CD8-positive, alpha-beta memory T cell (primary cell): Measurements from ENCODE around the gene SDR39U1. TPM values are rescaled to one million over a fixed set of nuclear protein-coding genes. Genes with fewer than 3 reads are reported as not detected.
"Not testable (repeated sequence)": the region's sequence is repeated elsewhere in the genome, so short reads cannot be mapped to it uniquely, and the experiment has no call there.

Experiments used
- CTCF ChIA-PET: fragments of 350-600 bp; sonication (Branson Sonifier 250); formaldehyde crosslinking; loops from one replicate; lab custom pipeline; 2021; ENCODE audit warnings: antibody characterized with exemption; lab: Charles Lee
- POLR2A ChIA-PET: fragments of 350-600 bp; sonication (Branson Sonifier 250); formaldehyde crosslinking; loops from one replicate; lab custom pipeline; 2021; ENCODE audit warnings: antibody characterized with exemption; lab: Charles Lee
- DNase-seq, 5 donors: peaks; one replicate each; pipeline versions ENCODE4 v3.0.0 to v3.0.0-alpha.2; 2020 to 2022; ENCODE audit warnings: mixed read lengths in 1 of 5
- H3K27ac ChIP-seq: one replicate; pipeline ENCODE4 v1.7.0; 2013; ENCODE audit warnings: low read depth, mild to moderate bottlenecking, low read length, moderate library complexity
- H3K27me3 ChIP-seq: 2 replicates; pipeline ENCODE4 v1.7.0; 2013; ENCODE audit warnings: low read length, mild to moderate bottlenecking; ENCODE audit not compliant: insufficient read depth, poor library complexity, severe bottlenecking
- H3K36me3 ChIP-seq: 2 replicates; pipeline ENCODE4 v1.7.0; 2013; ENCODE audit warnings: mild to moderate bottlenecking, low read length, moderate library complexity; ENCODE audit not compliant: insufficient read depth
- H3K4me1 ChIP-seq: 2 replicates; pipeline ENCODE4 v1.7.0; 2013; ENCODE audit warnings: mild to moderate bottlenecking, low read length, moderate library complexity; ENCODE audit not compliant: insufficient read depth
- H3K4me3 ChIP-seq: 2 replicates; pipeline ENCODE4 v1.7.0; 2013; ENCODE audit warnings: mild to moderate bottlenecking, low read length
- H3K9me3 ChIP-seq: 2 replicates; pipeline ENCODE4 v1.7.0; 2013; ENCODE audit warnings: mild to moderate bottlenecking, low read length
- H3K27ac Mint-ChIP-seq, 8 donors: one replicate each; pipeline ENCODE4 v1.8.0; 2020 to 2021; ENCODE audit warnings: mixed read lengths in 8 of 8, mild to moderate bottlenecking in 6 of 8, inconsistent platforms in 3 of 8, moderate library complexity in 3 of 8
- H3K27me3 Mint-ChIP-seq, 2 donors: one replicate each; pipeline ENCODE4 v1.8.0; 2020 to 2021; ENCODE audit warnings: mixed read lengths in 2 of 2, mild to moderate bottlenecking in 1 of 2, moderate library complexity in 1 of 2
- H3K36me3 Mint-ChIP-seq, 3 donors: one replicate each; pipeline ENCODE4 v1.8.0; 2020 to 2021; ENCODE audit warnings: mixed read lengths in 3 of 3, inconsistent platforms in 1 of 3, mild to moderate bottlenecking in 1 of 3
- H3K4me1 Mint-ChIP-seq, 3 donors: one replicate each; pipeline ENCODE4 v1.8.0; 2020 to 2021; ENCODE audit warnings: mixed read lengths in 3 of 3, inconsistent platforms in 1 of 3, mild to moderate bottlenecking in 1 of 3
- H3K4me3 Mint-ChIP-seq, 7 donors: one replicate each; pipeline ENCODE4 v1.8.0; 2020 to 2021; ENCODE audit warnings: mixed read lengths in 7 of 7, mild to moderate bottlenecking in 6 of 7, moderate library complexity in 4 of 7, inconsistent platforms in 2 of 7
- H3K9me3 Mint-ChIP-seq, 5 donors: one replicate each; pipeline ENCODE4 v1.8.0; 2020 to 2022; ENCODE audit warnings: mixed read lengths in 5 of 5, mild to moderate bottlenecking in 3 of 5, moderate library complexity in 2 of 5, inconsistent platforms in 1 of 5
- polyA plus RNA-seq: library from polyadenylated mRNA; unstranded; fragments of 300-500 nt; fragmentation: Illumina TruSeq; gene quantifications from one replicate; pipeline ENCODE4 v1.2.3, GENCODE V29; 2021
- total RNA-seq, 2 experiments: library from RNA; stranded (reverse); gene quantifications; one replicate each; pipeline ENCODE4 v1.2.3, GENCODE V29; 2021

Gene SDR39U1
- total RNA-seq (10 to 100 TPM; 58.1 to 59.6 TPM), polyA plus RNA-seq (67.7 TPM)

- H3K9me3 ChIP-seq = no peaks in the 10 kb centered on the region
- Mint-ChIP-seq H3K4me3 (peak within 1 kb of the TSS; percentile 88 to 99 (median 96)), H3K36me3 (peaks cover 0 to 51% (median 14%) of the 10 kb centered on the region in 3 donors), H3K27me3 (peaks cover 0 to 4% of the 10 kb centered on the region in 2 donors), H3K27ac (peak within 1 kb of the TSS; percentile 93 to 99 (median 98)), H3K4me1 (peaks cover 34 to 54% (median 48%) of the 10 kb centered on the region in 3 donors), H3K9me3 (no peaks in the 10 kb centered on the region)
- peaks cover 29% of the 10 kb centered on the region for H3K36me3 ChIP-seq
- H3K4me3 ChIP-seq = peak within 1 kb of the TSS; percentile 96
- POLR2A ChIA-PET = interaction anchor here (0.6 to 3.1 kb wide), 10 partner anchors 12 to 1348 kb away, joined by 3 to 54 read pairs (median 4); partner anchors contain the start of genes ACIN1, CBLN3, KHNYN and NYNRIN
- CTCF ChIA-PET = interaction anchor here (1.0 to 22.1 kb wide), 7 partner anchors 11 to 327 kb away, joined by 3 to 486 read pairs (median 4); partner anchors contain the start of genes ADCY4, CBLN3, CIDEB and DCAF11
- DNase-seq = peak; percentile 93 to 99 (median 96)
- peaks cover 25% of the 10 kb centered on the region for H3K4me1 ChIP-seq
- peak within 1 kb of the TSS; percentile 97 for H3K27ac ChIP-seq
- no peaks in the 10 kb centered on the region for H3K27me3 ChIP-seq
Observed at GRCh38 chr14:24442240-24443052, at the start of gene SDR39U1. TSS of gene SDR39U1 (minus strand) at chr14:24442776. CDS start at chr14:24442769, 7 bp downstream.

DNA sequence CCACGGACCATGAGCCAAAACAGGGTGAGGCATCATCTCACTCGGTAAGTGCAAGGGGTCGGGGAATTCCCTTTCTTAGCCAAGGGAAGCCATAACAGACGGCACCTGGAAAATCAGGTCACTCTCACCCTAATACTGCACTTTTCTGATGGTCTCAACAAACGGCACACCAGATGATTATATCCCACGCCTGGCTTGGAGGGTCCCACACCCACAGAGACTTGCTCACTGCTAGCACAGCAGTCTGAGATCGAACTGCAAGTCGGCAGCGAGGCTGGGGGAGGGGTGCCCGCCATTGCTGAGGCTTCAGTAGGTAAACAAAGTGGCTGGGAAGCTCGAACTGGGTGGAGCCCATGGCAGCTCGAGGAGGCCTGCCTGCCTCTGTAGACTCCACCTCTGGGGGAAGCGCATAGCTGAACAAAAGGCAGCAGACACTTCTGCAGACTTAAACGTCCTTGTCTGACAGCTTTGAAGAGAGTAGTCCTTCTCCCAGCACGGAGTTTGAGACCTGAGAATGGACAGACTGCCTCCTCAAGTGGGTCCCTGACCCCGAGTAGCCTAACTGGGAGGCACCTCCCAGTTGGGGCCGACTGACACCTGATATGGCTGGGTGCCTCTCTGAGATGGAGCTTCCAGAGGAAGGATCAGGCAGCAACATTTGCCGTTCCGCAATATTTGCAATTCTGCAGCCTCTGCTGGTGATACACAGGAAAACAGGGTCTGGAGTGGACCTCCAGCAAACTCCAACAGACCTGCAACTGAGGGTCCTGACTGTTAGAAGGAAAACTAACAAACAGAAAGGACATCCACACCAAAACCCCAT is 49.2 kb upstream of the SDR39U1 start:
- H3K4me3 Mint-ChIP-seq, H3K27ac Mint-ChIP-seq, H3K4me1 ChIP-seq, H3K4me3 ChIP-seq, H3K36me3 ChIP-seq, H3K9me3 ChIP-seq, POLR2A ChIA-PET, H3K9me3 Mint-ChIP-seq, H3K27ac ChIP-seq, H3K4me1 Mint-ChIP-seq, DNase-seq, H3K27me3 ChIP-seq: not testable (repeated sequence)
- peaks cover 7 to 24% of the 10 kb centered on the region in 2 donors for H3K27me3 Mint-ChIP-seq
- CTCF ChIA-PET = interaction anchor here (0.9 kb wide), 1 partner anchor 218 kb away, joined by 3 read pairs; no protein-coding TSS in a partner anchor
- H3K36me3 Mint-ChIP-seq = peaks cover 0 to 14% (median 0%) of the 10 kb centered on the region in 3 donors

- Mint-ChIP-seq H3K27ac (peak overlapping the region in 6 of 8 donors; percentile 2 to 85 (median 66)), H3K9me3 (no peaks in the 10 kb centered on the region), H3K4me1 (peaks cover 22 to 26% (median 22%) of the 10 kb centered on the region in 3 donors), H3K4me3 (peak overlapping the region in 2 of 7 donors; percentile 27 to 34), H3K36me3 (no peaks in the 10 kb centered on the region), H3K27me3 (no peaks in the 10 kb centered on the region)
- DNase-seq = peak in 1 of 5 donors; percentile 9
- Histone ChIP-seq H3K36me3 (no peaks in the 10 kb centered on the region), H3K4me1 (peaks cover 19% of the 10 kb centered on the region), H3K4me3 (no peak overlapping the region), H3K27ac (no peak overlapping the region), H3K9me3 (no peaks in the 10 kb centered on the region), H3K27me3 (no peaks in the 10 kb centered on the region)
- POLR2A ChIA-PET = no interaction called here
- CTCF ChIA-PET = interaction anchor here (0.9 kb wide), 1 partner anchor 20 kb away, joined by 3 read pairs; no protein-coding TSS in a partner anchor
Observed at GRCh38 chr14:24483604-24484252, 41.2 kb upstream of the SDR39U1 start.

DNA sequence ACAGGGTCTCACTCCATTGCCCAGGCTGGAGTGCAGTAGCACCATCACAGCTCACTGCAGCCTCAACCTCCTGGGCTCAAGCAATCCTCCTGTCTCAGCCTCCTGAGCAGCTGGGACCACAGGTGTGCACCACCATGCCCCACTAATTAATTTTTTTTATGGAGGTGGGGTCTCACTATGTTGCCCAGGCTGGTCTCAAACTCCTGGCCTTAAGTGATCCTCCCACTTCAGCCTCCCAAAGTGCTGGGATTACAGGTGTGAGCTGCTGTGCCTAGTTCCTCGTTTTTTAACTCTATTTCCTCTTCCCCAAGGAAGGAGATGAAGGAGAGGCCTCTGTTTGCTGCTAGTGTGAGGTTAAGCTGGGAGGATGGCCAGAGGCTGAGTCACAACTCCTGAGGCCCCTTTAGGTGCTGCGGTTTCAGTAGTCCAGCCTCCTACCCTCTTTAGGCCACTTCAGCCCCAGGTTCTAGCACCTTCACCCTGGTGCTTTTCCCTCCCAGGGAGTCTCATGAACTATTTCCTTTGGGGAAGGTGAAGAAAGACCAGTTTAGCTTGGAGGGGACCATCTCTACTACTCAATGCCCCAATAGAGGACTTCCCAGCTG is 40.2 kb upstream of the SDR39U1 start:
- H3K36me3 Mint-ChIP-seq, H3K27me3 Mint-ChIP-seq, H3K9me3 ChIP-seq, H3K4me3 ChIP-seq, H3K4me3 Mint-ChIP-seq, DNase-seq, H3K27me3 ChIP-seq, POLR2A ChIA-PET, H3K36me3 ChIP-seq, H3K9me3 Mint-ChIP-seq, H3K27ac ChIP-seq: not testable (repeated sequence)
- peaks cover 19% of the 10 kb centered on the region for H3K4me1 ChIP-seq
- Mint-ChIP-seq H3K4me1 (peaks cover 22 to 26% (median 22%) of the 10 kb centered on the region in 3 donors), H3K27ac (peak overlapping the region in 1 of 8 donors; percentile 63)
- CTCF ChIA-PET = interaction anchor here (1.7 kb wide), 1 partner anchor 8 kb away, joined by 4 read pairs; no protein-coding TSS in a partner anchor

DNA sequence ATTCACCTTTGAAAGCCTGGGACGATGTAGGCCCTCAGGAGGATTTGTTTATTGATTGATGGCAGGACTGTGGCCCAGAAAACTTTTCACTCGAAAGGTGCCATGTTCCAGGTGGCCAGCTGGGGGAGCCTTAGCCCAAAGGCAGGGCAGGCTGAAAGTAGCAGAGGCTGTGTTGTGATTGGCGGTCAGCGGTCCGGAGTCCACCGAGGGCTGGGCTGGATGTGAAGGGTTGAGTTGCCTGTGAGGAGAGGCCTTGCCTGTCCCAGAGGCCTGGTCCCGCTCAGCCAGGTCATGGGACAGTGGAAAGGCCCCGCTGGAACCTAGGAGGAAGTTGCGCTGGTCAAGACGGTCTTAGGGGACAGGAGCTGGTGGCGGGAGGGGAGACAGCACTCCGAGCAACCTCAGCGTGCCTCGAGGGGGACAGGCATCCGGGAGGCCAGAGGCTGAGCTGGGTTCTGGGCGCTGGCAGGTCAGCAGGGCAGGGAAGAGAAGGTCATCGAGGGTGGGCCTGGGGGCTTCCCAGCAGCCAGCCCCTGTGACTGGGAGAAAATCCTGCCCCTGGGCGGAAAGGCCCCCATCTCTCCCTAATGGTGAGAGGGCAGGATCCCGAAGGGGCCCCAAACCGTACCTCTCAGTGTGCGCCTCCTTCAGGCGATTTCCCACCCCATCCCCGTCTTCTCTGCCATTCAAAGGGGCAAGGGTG is 39.2 kb upstream of the SDR39U1 start:
- Histone ChIP-seq H3K4me1 (peaks cover 19% of the 10 kb centered on the region), H3K36me3 (no peaks in the 10 kb centered on the region), H3K27ac (no peak overlapping the region), H3K9me3 (no peaks in the 10 kb centered on the region), H3K27me3 (no peaks in the 10 kb centered on the region), H3K4me3 (no peak overlapping the region)
- H3K4me1 Mint-ChIP-seq = peaks cover 22 to 26% (median 22%) of the 10 kb centered on the region in 3 donors
- no peaks in the 10 kb centered on the region for H3K27me3 Mint-ChIP-seq
- H3K9me3 Mint-ChIP-seq = no peaks in the 10 kb centered on the region
- H3K27ac Mint-ChIP-seq = peak overlapping the region in 3 of 8 donors; percentile 46 to 74 (median 68)
- H3K36me3 Mint-ChIP-seq = peaks cover 0 to 3% (median 0%) of the 10 kb centered on the region in 3 donors
- peak overlapping the region in 4 of 7 donors; percentile 41 to 86 (median 49) for H3K4me3 Mint-ChIP-seq
- POLR2A ChIA-PET = no interaction called here
- peak in 4 of 5 donors; percentile 12 to 53 (median 14) for DNase-seq
- CTCF ChIA-PET = interaction anchor here (1.1 to 1.7 kb wide), 2 partner anchors 9 to 651 kb away, joined by 4 read pairs; no protein-coding TSS in a partner anchor

- CTCF ChIA-PET, H3K9me3 Mint-ChIP-seq, H3K27me3 ChIP-seq, H3K9me3 ChIP-seq, POLR2A ChIA-PET, DNase-seq, H3K36me3 Mint-ChIP-seq, H3K27ac Mint-ChIP-seq, H3K27ac ChIP-seq, H3K4me3 Mint-ChIP-seq, H3K27me3 Mint-ChIP-seq, H3K36me3 ChIP-seq, H3K4me3 ChIP-seq: not testable (repeated sequence)
- H3K4me1 Mint-ChIP-seq = peaks cover 22 to 26% (median 22%) of the 10 kb centered on the region in 3 donors
- H3K4me1 ChIP-seq = peaks cover 19% of the 10 kb centered on the region
Observed at GRCh38 chr14:24479999-24480398, 37.4 kb upstream of the SDR39U1 start.

- ChIA-PET POLR2A (no interaction called here), CTCF (no interaction called here)
Observed at GRCh38 chr14:24475261-24475660, 32.7 kb upstream of the SDR39U1 start.

More at GRCh38 chr14:24475261-24475660, 32.7 kb upstream of the SDR39U1 start:
- Histone ChIP-seq H3K4me1 (no peaks in the 10 kb centered on the region), H3K27ac (no peak overlapping the region), H3K4me3 (no peak overlapping the region), H3K9me3 (no peaks in the 10 kb centered on the region), H3K36me3 (no peaks in the 10 kb centered on the region), H3K27me3 (no peaks in the 10 kb centered on the region)
- Mint-ChIP-seq H3K4me3 (no peak overlapping the region), H3K36me3 (peaks cover 1 to 3% (median 3%) of the 10 kb centered on the region in 3 donors), H3K4me1 (no peaks in the 10 kb centered on the region), H3K27ac (no peak overlapping the region), H3K27me3 (peaks cover 4 to 6% of the 10 kb centered on the region in 2 donors), H3K9me3 (no peaks in the 10 kb centered on the region)
- DNase-seq = no peak
